Psoas muscle (tissue), 8 donors: ENCODE measurements around the gene PPDPF. TPM values are rescaled to one million over a fixed set of nuclear protein-coding genes. Genes with fewer than 3 reads are reported as not detected.
"Not testable (repeated sequence)": the region's sequence is repeated elsewhere in the genome, so short reads cannot be mapped to it uniquely, and the experiment has no call there.

ENCODE experiments used
- ATAC-seq, 4 donors: fragments of 200-7000 bp; cut with Tn5 transposase; one replicate each; pipeline ENCODE4 v1.9.1; 2020; ENCODE audit warnings: moderate library complexity in 3 of 4, mild to moderate bottlenecking in 2 of 4
- DNase-seq, 2 donors: peaks; one replicate each; pipeline ENCODE4 v3.0.0-alpha.2; 2020
- H3K27ac ChIP-seq: fragments of 200-600 bp; one replicate; pipeline ENCODE4 v1.8.0; 2022
- H3K27me3 ChIP-seq, 3 donors: fragments of 200-600 bp in 1 of 3; one replicate each; pipeline versions ENCODE4 v1.6.1 to v1.8.0; 2013 to 2022; ENCODE audit warnings: low read length in 2 of 3, mild to moderate bottlenecking in 2 of 3, moderate library complexity in 1 of 3; ENCODE audit not compliant: insufficient read depth in 3 of 3
- H3K36me3 ChIP-seq, 2 donors: fragments of 200-600 bp in 1 of 2; one replicate each; pipeline versions ENCODE4 v1.6.1 to v1.8.0; 2013 to 2022; ENCODE audit warnings: low read depth in 1 of 2, mild to moderate bottlenecking in 1 of 2, moderate library complexity in 1 of 2; ENCODE audit not compliant: insufficient read depth in 1 of 2
- H3K4me1 ChIP-seq: fragments of 200-600 bp; one replicate; pipeline ENCODE4 v1.8.0; 2022
- H3K4me3 ChIP-seq: fragments of 200-600 bp; one replicate; pipeline ENCODE4 v1.8.0; 2022; ENCODE audit warnings: mild to moderate bottlenecking
- H3K9me3 ChIP-seq: fragments of 200-600 bp; one replicate; pipeline ENCODE4 v1.8.0; 2022
- WGBS, 3 donors: extraction: QIAGEN DNeasy Blood & Tissue Kit; methylation state at CpG; one replicate each; pipeline versions ENCODE4 v1.1.6 to v1.1.7; 2013; 5-methylcytosine and 5-hydroxymethylcytosine counted together
- intact Hi-C, 2 donors: fragments of 100-400 bp; cut with DNase I; formaldehyde crosslinking; loops; one replicate each; pipeline versions ENCODE4 v1.11.0 to v1.14.2; 2022
- polyA plus RNA-seq, 3 donors: library from polyadenylated mRNA; stranded (reverse); fragments of 200-250 nt; gene quantifications; one replicate each; pipeline ENCODE4 v1.2.3, GENCODE V29; 2013
- total RNA-seq, 4 donors: library from RNA; stranded (reverse); fragmentation: NEBNext Ultra II Directional in 2 of 4; extraction: Animal tissue kit (Norgen Biotek cat#: 25700) in 2 of 4; gene quantifications; one replicate each; pipeline versions ENCODE4 v1.2.1 to v1.2.4, GENCODE V29; 2021 to 2023
- TF ChIP-seq, protein P1 (sequence below): fragments of 200-600 bp; IDR thresholded peaks from one replicate; pipeline ENCODE4 v1.8.0; 2022; ENCODE audit warnings: antibody characterized with exemption
- donor health status: healthy with polysubstance abuse.
- donor health status: DM: no; HTN: no; CAD: no; lungs with moderate emphysema.
- donor health status: Bipolar disorder and iron deficiency.
- donor health status: healthy.
- donor health status: DM: yes; HTN: yes; CAD: no.
- donor health status: DM: no; HTN: no; CAD: no.
- donor health status: DM: no; HTN: no; CAD: no.
- donor health status: DM: yes; HTN: yes; CAD: no.

The PPDPF gene
- total and polyA plus RNA-seq, 7 donors = 130 to 198 (median 153) TPM

GRCh38 chr20:63558804-63559484 lies 38.4 kb downstream of the PPDPF start:
- no peaks in the 10 kb centered on the region for H3K4me1 ChIP-seq
- H3K9me3 ChIP-seq = no peaks in the 10 kb centered on the region
- peaks cover 0 to 14% of the 10 kb centered on the region in 2 donors for H3K36me3 ChIP-seq
- peaks cover 0 to 19% (median 0%) of the 10 kb centered on the region in 3 donors for H3K27me3 ChIP-seq
- 94 to 95% (median 94%) methylated on average over 10 to 14 of the region's 14 CpGs for WGBS, 3 donors
- TF ChIP-seq, protein P1, sequence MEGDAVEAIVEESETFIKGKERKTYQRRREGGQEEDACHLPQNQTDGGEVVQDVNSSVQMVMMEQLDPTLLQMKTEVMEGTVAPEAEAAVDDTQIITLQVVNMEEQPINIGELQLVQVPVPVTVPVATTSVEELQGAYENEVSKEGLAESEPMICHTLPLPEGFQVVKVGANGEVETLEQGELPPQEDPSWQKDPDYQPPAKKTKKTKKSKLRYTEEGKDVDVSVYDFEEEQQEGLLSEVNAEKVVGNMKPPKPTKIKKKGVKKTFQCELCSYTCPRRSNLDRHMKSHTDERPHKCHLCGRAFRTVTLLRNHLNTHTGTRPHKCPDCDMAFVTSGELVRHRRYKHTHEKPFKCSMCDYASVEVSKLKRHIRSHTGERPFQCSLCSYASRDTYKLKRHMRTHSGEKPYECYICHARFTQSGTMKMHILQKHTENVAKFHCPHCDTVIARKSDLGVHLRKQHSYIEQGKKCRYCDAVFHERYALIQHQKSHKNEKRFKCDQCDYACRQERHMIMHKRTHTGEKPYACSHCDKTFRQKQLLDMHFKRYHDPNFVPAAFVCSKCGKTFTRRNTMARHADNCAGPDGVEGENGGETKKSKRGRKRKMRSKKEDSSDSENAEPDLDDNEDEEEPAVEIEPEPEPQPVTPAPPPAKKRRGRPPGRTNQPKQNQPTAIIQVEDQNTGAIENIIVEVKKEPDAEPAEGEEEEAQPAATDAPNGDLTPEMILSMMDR = no peak
- intact Hi-C loops = no loop called here
- no peak overlapping the region for H3K27ac ChIP-seq
- no peak for ATAC-seq
- no peak overlapping the region for H3K4me3 ChIP-seq
- no peak for DNase-seq

DNA sequence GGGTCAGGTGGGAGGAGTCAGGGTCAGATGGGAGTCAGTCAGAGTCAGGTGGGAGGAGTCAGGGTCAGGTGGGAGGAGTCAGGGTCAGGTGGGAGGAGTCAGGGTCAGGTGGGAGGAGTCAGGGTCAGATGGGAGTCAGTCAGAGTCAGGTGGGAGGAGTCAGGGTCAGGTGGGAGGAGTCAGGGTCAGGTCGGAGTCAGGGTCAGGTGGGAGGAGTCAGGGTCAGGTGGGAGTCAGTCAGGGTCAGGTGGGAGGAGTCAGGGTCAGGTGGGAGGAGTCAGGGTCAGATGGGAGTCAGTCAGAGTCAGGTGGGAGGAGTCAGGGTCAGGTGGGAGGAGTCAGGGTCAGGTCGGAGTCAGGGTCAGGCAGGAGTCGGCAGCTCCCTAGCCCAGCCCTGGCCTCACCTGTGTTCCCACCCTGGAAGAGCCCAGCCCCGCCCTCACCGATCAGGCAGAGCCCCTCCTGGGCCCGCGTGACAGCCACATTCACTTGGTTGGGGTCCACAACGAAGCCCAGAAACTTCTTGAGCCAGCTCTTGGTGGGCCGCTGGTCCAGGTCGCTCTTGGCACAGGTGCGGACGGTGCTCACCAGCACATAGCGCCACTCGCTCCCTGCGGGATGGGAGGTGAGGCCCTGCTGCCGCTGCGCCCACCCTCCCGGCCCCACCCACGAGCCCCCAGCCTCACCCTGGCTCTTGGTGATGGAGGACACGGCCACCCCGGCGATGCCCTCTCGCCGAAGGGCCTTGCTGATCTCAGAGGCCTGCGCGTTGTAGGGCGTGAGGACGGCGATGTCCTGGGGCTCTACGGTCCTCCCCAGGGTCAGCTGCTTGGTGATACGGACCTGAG lies 39.1 kb downstream of the PPDPF start:
- ATAC-seq, H3K27ac ChIP-seq, H3K4me1 ChIP-seq, H3K4me3 ChIP-seq, H3K9me3 ChIP-seq, intact Hi-C loops, DNase-seq: not testable (repeated sequence)
- H3K27me3 ChIP-seq = peaks cover 0 to 12% (median 0%) of the 10 kb centered on the region in 3 donors
- WGBS, 3 donors = 92 to 95% (median 95%) methylated on average over 29 to 30 of the region's 31 CpGs
- H3K36me3 ChIP-seq = peaks cover 0 to 14% of the 10 kb centered on the region in 2 donors

DNA sequence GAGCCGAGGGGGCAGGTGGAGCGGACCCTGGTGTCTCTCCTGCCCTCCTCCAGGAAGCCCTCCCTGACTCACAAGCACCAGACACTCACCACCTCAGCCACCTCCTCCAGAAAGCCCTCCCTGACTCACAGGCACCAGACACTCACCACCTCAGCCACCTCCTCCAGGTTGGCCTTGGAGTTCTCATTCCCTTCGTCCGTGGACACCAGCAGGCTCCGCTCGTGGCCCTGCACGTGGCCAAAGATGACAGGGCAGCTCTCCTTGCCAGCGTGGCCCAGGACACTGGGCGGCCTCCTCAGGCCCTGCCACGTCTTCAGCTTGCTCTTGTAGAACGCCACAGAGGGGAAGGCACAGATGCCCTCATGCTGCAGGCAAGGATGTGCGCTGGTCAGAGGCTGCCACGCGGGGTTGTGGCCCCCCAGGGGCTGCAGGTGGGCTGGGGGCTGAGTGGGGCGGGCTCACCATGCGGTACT lies 39.8 kb downstream of the PPDPF start:
- H3K27me3 ChIP-seq = peaks cover 0 to 5% (median 0%) of the 10 kb centered on the region in 3 donors
- no peaks in the 10 kb centered on the region for H3K4me1 ChIP-seq
- no peak overlapping the region for H3K4me3 ChIP-seq
- H3K36me3 ChIP-seq = peaks cover 0 to 18% of the 10 kb centered on the region in 2 donors
- H3K9me3 ChIP-seq = no peaks in the 10 kb centered on the region
- DNase-seq (no peak), ATAC-seq (no peak)
- no peak overlapping the region for H3K27ac ChIP-seq
- WGBS, 3 donors = 92 to 94% (median 93%) methylated on average over 15 to 16 of the region's 16 CpGs
- TF ChIP-seq, protein P1 = no peak
- intact Hi-C loops = no loop called here

DNA sequence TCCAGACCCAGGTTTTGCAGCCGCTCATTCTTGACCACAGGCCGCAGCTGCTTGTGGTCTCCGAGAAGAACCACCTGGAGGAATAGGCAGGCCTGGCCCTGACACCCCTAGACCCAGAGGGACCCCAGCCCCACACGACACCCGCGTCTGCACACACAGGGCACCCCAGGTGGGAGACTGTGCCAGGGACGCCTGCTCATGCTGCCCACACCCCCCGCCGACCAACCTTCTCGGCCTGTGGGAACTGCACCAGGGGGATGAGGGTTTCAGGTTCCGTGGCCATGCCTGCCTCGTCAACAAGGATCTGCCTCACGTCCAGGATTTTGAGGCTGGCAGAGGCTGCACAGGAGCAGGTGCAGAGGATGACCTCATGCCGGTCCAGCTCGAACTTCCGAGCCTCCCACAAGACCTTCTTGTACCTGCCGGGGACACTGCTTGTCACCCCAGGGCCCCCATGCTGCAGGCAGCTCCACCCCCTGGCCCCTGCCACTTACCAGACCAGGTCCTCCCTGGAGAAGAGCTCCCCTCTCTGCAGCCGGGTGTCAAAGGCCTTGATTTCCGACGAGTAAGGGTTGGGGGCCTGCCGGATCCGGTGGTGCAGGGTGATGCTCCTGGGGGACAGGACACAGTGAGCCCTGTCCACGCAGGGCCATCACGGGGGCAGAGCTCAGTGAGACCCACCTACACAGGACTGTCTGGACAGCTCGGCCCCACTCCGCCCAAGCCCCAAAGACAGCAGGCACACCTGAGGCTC lies 40.5 kb downstream of the PPDPF start:
- DNase-seq = no peak
- Histone ChIP-seq H3K9me3 (no peaks in the 10 kb centered on the region), H3K4me1 (no peaks in the 10 kb centered on the region), H3K27ac (no peak overlapping the region), H3K4me3 (no peak overlapping the region), H3K36me3 (peaks cover 0 to 18% of the 10 kb centered on the region in 2 donors), H3K27me3 (peaks cover 0 to 4% (median 0%) of the 10 kb centered on the region in 3 donors)
- TF ChIP-seq, protein P1 = no peak
- no peak for ATAC-seq
- 77 to 83% (median 82%) methylated on average over 26 of the region's 26 CpGs for WGBS, 3 donors
- intact Hi-C loops = no loop called here
